Fibroblast of skin of abdomen (primary cell): ENCODE results near the gene TTC33.
"Not testable (repeated sequence)": the region's sequence is repeated elsewhere in the genome, so short reads cannot be mapped to it uniquely, and the experiment has no call there.

Experiments
- DNase-seq: peaks from one replicate; pipeline ENCODE4 v3.0.0-alpha.2; 2013

TTC33 gene

GRCh38 chr5:40569546-40570270 is 186.1 kb downstream of the TTC33 start:
- DNase-seq, result no peak

GRCh38 chr5:40568548-40568947 is 187.2 kb downstream of the TTC33 start:
- DNase-seq, result no peak

- DNase-seq, result not testable (repeated sequence)
These were observed 192.6 kb downstream of the TTC33 start for GRCh38 chr5:40563173-40563572.

- DNase-seq, result no peak
These were observed 195.2 kb downstream of the TTC33 start for GRCh38 chr5:40560474-40561110.

- peak; percentile 30 for DNase-seq
These were observed 196.5 kb downstream of the TTC33 start for GRCh38 chr5:40559306-40559705.

- no peak for DNase-seq
These were observed 198.3 kb downstream of the TTC33 start for GRCh38 chr5:40557501-40557900.

GRCh38 chr5:40556811-40557210 is 198.9 kb downstream of the TTC33 start:
- no peak for DNase-seq

- no peak for DNase-seq
These were observed 199.9 kb downstream of the TTC33 start for GRCh38 chr5:40555886-40556285.

GRCh38 chr5:40554813-40555212 is 200.9 kb downstream of the TTC33 start:
- no peak for DNase-seq

GRCh38 chr5:40554054-40554453 is 201.7 kb downstream of the TTC33 start:
- DNase-seq, result no peak

- DNase-seq, result no peak
These were observed 202.8 kb downstream of the TTC33 start for GRCh38 chr5:40552981-40553380.

- DNase-seq, result peak; percentile 96
These were observed 204.0 kb downstream of the TTC33 start for GRCh38 chr5:40551496-40552491.

- no peak for DNase-seq
These were observed 205.3 kb downstream of the TTC33 start for GRCh38 chr5:40550481-40550880.

- no peak for DNase-seq
These were observed 206.1 kb downstream of the TTC33 start for GRCh38 chr5:40549616-40550015.

- DNase-seq, result no peak
These were observed 207.7 kb downstream of the TTC33 start for GRCh38 chr5:40547994-40548575.

GRCh38 chr5:40547557-40547956 is 208.2 kb downstream of the TTC33 start:
- no peak for DNase-seq

GRCh38 chr5:40540301-40540700 is 215.5 kb downstream of the TTC33 start:
- no peak for DNase-seq

GRCh38 chr5:40524677-40525076 is 231.1 kb downstream of the TTC33 start:
- no peak for DNase-seq

- no peak for DNase-seq
These were observed 233.8 kb downstream of the TTC33 start for GRCh38 chr5:40521925-40522324.

GRCh38 chr5:40521108-40521785 is 234.5 kb downstream of the TTC33 start:
- DNase-seq, result no peak

GRCh38 chr5:40518485-40518917 is 237.3 kb downstream of the TTC33 start:
- DNase-seq, result no peak

GRCh38 chr5:40515476-40515875 is 240.3 kb downstream of the TTC33 start:
- no peak for DNase-seq
